ENCODE measurements around the gene ZNF805.

- TF ChIP-seq CTCF (IDR thresholded peaks at IDR 0.05) (no peak), NFYB (CRISPR knock-in tag; conservative IDR thresholded peaks at IDR 0.05; ENCODE audit: low read depth) (no peak), ZNF121 (CRISPR knock-in tag; IDR thresholded peaks at IDR 0.05) (no peak), E2F1 (CRISPR knock-in tag; IDR thresholded peaks at IDR 0.05) (no peak), JUN (CRISPR knock-in tag; IDR thresholded peaks at IDR 0.05) (no peak), TP53 (CRISPR knock-in tag; IDR thresholded peaks at IDR 0.05) (no peak)
Observed at GRCh38 chr19:57248646-57249045, 8.2 kb downstream of the ZNF805 start.
